ENCODE measurements around the gene ATP2B2.

Gene ATP2B2

DNA sequence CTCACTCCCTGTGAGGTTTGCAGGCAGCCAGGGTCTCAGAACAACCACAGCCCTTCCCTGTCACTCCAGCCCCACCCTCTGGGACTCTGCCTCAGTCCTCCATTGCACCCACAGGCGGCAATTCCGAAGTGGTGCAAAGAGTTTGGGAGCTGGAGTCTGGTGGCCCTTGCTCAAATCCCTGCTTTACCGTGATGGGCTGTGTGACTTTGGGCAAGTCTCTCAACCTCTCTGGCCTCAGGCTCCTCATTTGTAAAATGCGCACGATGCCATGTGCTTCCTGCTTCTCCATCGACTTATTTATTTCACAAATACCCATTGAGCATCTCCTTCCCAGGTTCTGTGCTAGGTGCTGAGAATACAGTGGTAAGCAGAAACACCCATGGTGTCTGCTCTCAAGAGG lies 7.3 kb upstream of the ATP2B2 start:
- no peak for DNase-seq (ENCODE audit: extremely low read depth in 1 of 2, low read depth in 1 of 2)

GRCh38 chr3:10511809-10512494 lies 6.6 kb upstream of the ATP2B2 start:
- no peak for DNase-seq (ENCODE audit: extremely low read depth in 1 of 2, low read depth in 1 of 2)

DNA sequence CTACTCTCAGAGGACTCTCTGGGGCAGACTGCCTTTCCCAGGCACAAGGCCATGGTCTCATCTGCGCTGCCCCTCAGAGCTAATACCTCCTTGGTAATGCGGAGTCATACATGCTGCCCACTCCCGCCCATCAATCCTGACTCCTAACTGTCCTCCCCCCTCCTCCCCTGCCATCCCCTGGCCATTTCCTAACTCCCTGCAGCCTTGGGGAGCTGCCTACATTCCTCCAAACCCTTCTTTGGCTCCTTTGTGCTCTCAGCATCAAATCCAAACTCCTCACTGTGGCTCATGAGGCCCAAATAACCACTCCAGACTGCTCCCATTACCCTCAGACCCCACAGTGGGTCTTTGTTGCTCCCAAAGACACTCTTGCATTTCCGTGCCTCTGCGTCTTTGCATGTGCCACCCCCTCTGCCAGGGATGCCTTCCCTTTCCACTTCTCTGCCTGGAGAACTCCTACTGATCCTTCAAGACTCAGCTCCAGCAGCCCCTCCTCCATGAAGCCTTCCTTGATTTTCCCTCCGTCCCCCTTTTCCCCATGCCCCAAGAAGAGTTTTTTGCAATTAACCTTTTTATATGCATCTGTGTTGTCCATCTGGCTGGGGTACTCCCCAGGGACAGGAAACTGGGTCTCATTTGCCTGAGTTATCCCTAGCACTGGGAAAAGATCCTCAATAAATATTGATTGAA lies 5.5 kb upstream of the ATP2B2 start:
- no peak for DNase-seq (ENCODE audit: extremely low read depth in 1 of 2, low read depth in 1 of 2)

- no peak for DNase-seq (ENCODE audit: extremely low read depth in 1 of 2, low read depth in 1 of 2)
Observed at GRCh38 chr3:10510086-10510742, 4.8 kb upstream of the ATP2B2 start.

GRCh38 chr3:10509325-10509724 lies 3.9 kb upstream of the ATP2B2 start:
- DNase-seq (ENCODE audit: extremely low read depth in 1 of 2, low read depth in 1 of 2), result no peak

- DNase-seq (ENCODE audit: extremely low read depth in 1 of 2, low read depth in 1 of 2), result no peak
Observed at GRCh38 chr3:10508619-10509260, 3.4 kb upstream of the ATP2B2 start.

GRCh38 chr3:10508235-10508618 lies 2.8 kb upstream of the ATP2B2 start:
- DNase-seq (ENCODE audit: extremely low read depth in 1 of 2, low read depth in 1 of 2), result no peak

DNA sequence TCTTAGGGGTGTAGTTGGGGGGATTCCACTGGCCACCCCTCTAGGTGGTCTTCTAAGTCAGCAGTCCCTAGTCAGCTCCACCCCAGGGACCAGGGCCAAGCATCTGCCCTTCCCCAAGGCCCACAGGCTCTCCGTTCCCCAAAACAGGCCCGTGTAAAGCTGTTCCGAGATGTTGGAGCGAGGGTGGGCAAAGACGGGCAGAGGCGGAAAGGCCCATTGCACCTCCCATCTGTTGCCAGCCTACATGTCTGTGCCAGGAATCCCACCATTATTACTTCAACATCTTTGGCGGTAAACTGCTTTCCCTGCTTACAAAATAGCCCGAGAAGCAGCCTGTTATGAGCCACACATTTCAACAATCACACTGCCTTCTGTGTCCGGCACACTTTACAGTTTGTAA lies 1.9 kb upstream of the ATP2B2 start:
- no peak for DNase-seq (ENCODE audit: extremely low read depth in 1 of 2, low read depth in 1 of 2)

DNA sequence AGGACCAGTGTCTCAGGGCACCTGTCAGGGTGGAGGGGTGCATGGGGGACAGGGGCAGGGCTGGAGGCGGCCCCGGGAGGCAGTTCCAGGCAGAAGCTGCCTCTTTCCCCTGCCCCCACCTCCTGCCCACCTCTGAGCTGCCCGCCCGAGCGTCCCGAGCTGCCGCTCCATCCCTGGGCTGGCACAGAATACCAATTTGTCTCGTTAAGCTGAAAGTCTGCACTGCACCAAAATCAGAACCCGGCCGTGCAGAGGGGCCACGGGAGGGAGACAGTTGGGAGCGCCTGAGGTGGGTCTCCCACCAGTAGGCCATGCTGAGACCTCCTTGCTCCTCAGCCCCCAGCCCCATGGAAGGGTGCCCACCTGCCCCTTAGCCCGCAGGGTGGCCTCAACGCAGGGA lies 1.3 kb upstream of the ATP2B2 start:
- DNase-seq (ENCODE audit: extremely low read depth in 1 of 2, low read depth in 1 of 2), result no peak

- no peak for DNase-seq (ENCODE audit: extremely low read depth in 1 of 2, low read depth in 1 of 2)
Observed at GRCh38 chr3:10505791-10506585, 602 bp upstream of the ATP2B2 start.

DNA sequence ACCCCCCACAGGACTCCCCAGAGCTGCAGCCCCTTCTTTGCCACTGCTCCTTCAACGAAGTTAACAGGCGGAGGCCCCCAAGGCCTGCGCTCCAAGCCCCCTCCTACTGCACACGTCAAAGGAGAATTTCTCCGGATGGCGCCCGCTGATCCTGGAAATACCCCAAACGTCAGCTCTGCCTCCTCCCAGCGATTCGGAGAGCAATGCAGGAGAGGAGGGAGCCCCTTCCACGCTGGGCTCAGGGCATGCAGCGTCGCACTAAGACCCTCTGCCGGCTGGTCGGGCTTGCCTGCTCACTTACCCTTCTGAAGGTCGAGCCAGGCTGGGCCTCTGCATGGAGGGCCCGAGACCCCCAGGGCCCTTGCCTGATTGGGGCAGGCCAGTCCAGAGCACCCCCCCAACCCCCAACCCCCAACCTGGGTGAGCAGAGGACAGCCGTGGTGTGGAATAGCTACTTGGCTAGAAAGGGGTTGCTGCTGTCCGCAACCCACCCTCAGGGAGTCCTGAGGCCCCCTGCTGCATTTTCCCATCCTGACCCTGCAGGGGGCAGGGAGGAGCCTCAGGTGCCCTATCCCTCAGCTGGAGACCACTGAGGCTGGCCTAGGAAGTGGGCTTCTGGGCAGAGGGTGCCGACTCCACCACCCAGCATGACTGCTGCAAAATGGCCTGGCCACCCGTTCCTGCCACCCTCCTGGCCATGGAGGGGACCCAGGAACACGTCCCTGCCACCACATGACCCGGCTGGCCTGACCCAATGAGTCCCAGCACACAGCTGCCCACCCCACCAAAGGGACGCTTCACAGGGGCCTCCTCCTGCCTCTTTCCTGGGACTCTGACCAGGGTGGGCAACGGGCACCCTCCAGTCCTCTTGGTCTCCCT lies 976 bp downstream of the ATP2B2 start:
- DNase-seq (ENCODE audit: extremely low read depth in 1 of 2, low read depth in 1 of 2), result no peak

DNA sequence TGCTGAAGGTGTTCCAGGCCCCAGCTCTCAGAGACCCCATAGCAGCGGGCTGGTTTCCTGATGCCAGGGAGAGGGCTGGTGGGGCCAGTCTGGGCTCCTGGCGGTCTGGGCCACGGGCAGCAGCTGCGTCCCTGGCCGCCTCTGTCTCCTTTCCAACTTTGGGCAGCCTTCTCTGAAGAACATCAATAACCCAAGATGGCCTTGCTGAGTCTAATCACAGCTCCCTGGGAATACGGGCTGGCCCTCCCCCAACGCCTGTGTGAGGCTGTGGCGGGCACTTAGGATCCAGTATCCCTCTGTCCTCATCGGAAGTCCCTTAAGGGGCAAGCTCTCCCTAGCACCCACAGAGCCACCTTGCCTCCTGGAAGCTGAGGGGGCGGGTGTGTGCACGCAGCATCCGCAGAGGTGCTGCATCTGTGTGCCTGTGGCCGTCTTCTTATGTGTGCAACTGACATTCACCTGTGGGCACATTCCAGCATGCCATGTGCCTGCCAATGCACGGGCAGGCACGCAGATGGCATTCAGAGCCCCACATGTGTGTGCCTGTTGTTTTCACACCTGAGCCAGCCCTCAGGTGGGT lies 2.1 kb downstream of the ATP2B2 start:
- DNase-seq (ENCODE audit: extremely low read depth in 1 of 2, low read depth in 1 of 2), result no peak

GRCh38 chr3:10502185-10502880 lies 3.1 kb downstream of the ATP2B2 start:
- DNase-seq (ENCODE audit: extremely low read depth in 1 of 2, low read depth in 1 of 2), result no peak

GRCh38 chr3:10501664-10502052 lies 3.7 kb downstream of the ATP2B2 start:
- DNase-seq (ENCODE audit: extremely low read depth in 1 of 2, low read depth in 1 of 2), result no peak

DNA sequence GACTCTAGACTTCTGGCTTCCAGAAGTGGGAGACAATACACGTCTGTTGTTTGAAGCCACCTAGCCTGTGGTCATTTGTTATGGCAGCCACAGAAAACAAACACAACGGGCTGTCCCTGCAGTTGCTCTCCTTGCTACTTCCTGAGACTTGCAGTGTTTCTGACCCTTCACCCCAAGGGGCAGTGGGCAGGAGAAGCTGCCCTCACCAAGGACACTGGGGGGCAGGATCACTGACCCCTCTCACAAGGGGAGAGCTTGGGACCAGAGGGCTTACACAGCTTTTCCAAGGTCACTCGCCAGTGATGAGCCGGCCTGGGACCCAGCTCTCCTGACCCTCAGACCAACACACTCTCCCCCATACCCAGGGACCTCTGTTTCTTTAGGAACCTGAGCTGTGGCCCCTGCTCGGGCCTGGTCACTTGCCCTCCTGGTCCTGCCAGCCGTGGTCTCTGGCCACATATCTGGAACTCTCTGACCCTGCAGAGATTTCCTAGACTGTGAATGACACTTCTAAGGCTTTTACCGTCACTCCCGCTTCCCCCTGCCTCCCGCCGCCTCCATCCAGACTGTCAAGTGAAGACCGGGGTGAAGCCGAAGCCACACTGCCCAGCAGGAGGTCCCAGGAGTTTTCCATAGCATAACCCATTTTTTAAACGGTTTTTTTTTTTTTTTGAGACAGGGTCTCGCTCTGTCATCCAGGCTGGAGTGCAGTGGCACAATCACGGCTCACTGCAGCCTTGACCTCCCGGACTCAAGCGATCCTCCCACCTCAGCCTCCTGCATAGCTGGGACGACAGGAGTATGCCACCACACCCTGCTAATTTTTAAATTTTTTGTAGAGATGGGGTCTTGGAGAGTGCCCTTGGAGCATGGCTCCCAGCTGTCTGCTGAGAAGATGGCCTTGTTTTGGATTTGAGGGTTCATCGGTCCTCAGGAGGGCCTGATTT lies 4.4 kb downstream of the ATP2B2 start:
- no peak for DNase-seq (ENCODE audit: extremely low read depth in 1 of 2, low read depth in 1 of 2)

GRCh38 chr3:10498271-10498670 lies 7.1 kb downstream of the ATP2B2 start:
- DNase-seq (ENCODE audit: extremely low read depth in 1 of 2, low read depth in 1 of 2), result no peak

- DNase-seq (ENCODE audit: extremely low read depth in 1 of 2, low read depth in 1 of 2), result no peak
Observed at GRCh38 chr3:10497439-10497838, 7.9 kb downstream of the ATP2B2 start.
